Gastroesophageal sphincter (tissue), 3 donors: Measurements from ENCODE around the gene TMEM223.

Experiments used
- POLR2A ChIP-seq, 2 donors: fragments of 450-650 bp; IDR thresholded peaks; one replicate each; pipeline ENCODE4 v1.6.1; 2017; ENCODE audit warnings: antibody characterized with exemption in 2 of 2, mild to moderate bottlenecking in 2 of 2, moderate library complexity in 1 of 2
- POLR2AphosphoS5 ChIP-seq: sonication (generic); formaldehyde crosslinking; IDR thresholded peaks from one replicate; pipeline ENCODE4 v1.6.1; 2017; ENCODE audit warnings: antibody characterized with exemption
- TF ChIP-seq, protein P1 (sequence below), 4 experiments: fragments of 200-600 bp in 2 of 4; fragments of 450-650 bp in 2 of 4; sonication (generic) in 1 of 4; IDR thresholded peaks; one replicate each; pipeline ENCODE4 v1.5.1; 2017 to 2019; ENCODE audit warnings: antibody characterized with exemption in 4 of 4, mild to moderate bottlenecking in 2 of 4, moderate library complexity in 2 of 4

GRCh38 chr11:62835336-62835735 is 43.5 kb upstream of the TMEM223 start:
- TF ChIP-seq, protein P1, sequence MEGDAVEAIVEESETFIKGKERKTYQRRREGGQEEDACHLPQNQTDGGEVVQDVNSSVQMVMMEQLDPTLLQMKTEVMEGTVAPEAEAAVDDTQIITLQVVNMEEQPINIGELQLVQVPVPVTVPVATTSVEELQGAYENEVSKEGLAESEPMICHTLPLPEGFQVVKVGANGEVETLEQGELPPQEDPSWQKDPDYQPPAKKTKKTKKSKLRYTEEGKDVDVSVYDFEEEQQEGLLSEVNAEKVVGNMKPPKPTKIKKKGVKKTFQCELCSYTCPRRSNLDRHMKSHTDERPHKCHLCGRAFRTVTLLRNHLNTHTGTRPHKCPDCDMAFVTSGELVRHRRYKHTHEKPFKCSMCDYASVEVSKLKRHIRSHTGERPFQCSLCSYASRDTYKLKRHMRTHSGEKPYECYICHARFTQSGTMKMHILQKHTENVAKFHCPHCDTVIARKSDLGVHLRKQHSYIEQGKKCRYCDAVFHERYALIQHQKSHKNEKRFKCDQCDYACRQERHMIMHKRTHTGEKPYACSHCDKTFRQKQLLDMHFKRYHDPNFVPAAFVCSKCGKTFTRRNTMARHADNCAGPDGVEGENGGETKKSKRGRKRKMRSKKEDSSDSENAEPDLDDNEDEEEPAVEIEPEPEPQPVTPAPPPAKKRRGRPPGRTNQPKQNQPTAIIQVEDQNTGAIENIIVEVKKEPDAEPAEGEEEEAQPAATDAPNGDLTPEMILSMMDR (IDR thresholded peaks at IDR 0.05) = no peak
- no peak for TF ChIP-seq POLR2A (IDR thresholded peaks at IDR 0.05)
- TF ChIP-seq POLR2AphosphoS5 = no peak
